ENCODE data around the gene ADAMTS2.

GRCh38 chr5:179128976-179129375 is 216.3 kb downstream of the ADAMTS2 start:
- TF ChIP-seq CTCF (IDR thresholded peaks at IDR 0.05 in 2 of 3, conservative IDR thresholded peaks at IDR 0.05 in 1 of 3; ENCODE audit: borderline replicate concordance in 1 of 3, insufficient read depth in 1 of 3, low read depth in 2 of 3, low read length in 2 of 3), result no peak
- no peak for TF ChIP-seq TCF7L2 (IDR thresholded peaks at IDR 0.05; ENCODE audit: borderline replicate concordance, extremely low read depth, insufficient read depth, insufficient read length)
- TF ChIP-seq REST (IDR thresholded peaks at IDR 0.05; ENCODE audit: low read depth), result no peak
- no peak for TF ChIP-seq EZH2 (IDR thresholded peaks at IDR 0.05)
- no peak for TF ChIP-seq SP1 (IDR thresholded peaks at IDR 0.05; ENCODE audit: low read depth)
- TF ChIP-seq YY1 (IDR thresholded peaks at IDR 0.05; ENCODE audit: extremely low read depth, insufficient replicate concordance, low read depth, low read length), result no peak
- TF ChIP-seq POLR2AphosphoS5 (IDR thresholded peaks at IDR 0.05; ENCODE audit: low read depth, low read length), result no peak
- TF ChIP-seq, protein P1, sequence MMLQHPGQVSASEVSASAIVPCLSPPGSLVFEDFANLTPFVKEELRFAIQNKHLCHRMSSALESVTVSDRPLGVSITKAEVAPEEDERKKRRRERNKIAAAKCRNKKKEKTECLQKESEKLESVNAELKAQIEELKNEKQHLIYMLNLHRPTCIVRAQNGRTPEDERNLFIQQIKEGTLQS (IDR thresholded peaks at IDR 0.05), result no peak
- no peak for TF ChIP-seq MAX (IDR thresholded peaks at IDR 0.05)
- TF ChIP-seq JUND (IDR thresholded peaks at IDR 0.05), result no peak

Data from HCT116 (cell line).